H9 (cell line): ENCODE measurements around the gene SEMA5A. TPM values are rescaled to one million over a fixed set of nuclear protein-coding genes. Genes with fewer than 3 reads are reported as not detected.

Experiments
- DNase-seq: peaks from one replicate; pipeline ENCODE4 v3.0.0-alpha.2; 2017
- H2AFZ ChIP-seq: one replicate; pipeline ENCODE4 v1.6.1; 2013; ENCODE audit warnings: mild to moderate bottlenecking, low read length, control low read depth, moderate library complexity
- H2AK5ac ChIP-seq: 2 replicates; pipeline ENCODE4 v1.6.1; 2013; ENCODE audit warnings: low read length, control low read depth, mixed read lengths; ENCODE audit not compliant: insufficient read length
- H2BK120ac ChIP-seq: one replicate; pipeline ENCODE4 v1.6.1; 2013; ENCODE audit warnings: low read depth, mild to moderate bottlenecking, low read length, control low read depth, inconsistent platforms; ENCODE audit not compliant: poor library complexity, severe bottlenecking
- H2BK12ac ChIP-seq: 2 replicates; pipeline ENCODE4 v1.6.1; 2013; ENCODE audit warnings: low read length, control low read depth, mixed read lengths, low read depth; ENCODE audit not compliant: insufficient read length
- H2BK15ac ChIP-seq: 2 replicates; pipeline ENCODE4 v1.6.1; 2013; ENCODE audit warnings: low read depth, low read length, control low read depth
- H2BK20ac ChIP-seq: one replicate; pipeline ENCODE4 v1.6.1; 2013; ENCODE audit warnings: low read depth, mild to moderate bottlenecking, low read length, control low read depth, inconsistent platforms; ENCODE audit not compliant: poor library complexity, severe bottlenecking
- H2BK5ac ChIP-seq: 2 replicates; pipeline ENCODE4 v1.6.1; 2013; ENCODE audit warnings: low read length, control low read depth, mixed read lengths; ENCODE audit not compliant: insufficient read length
- H3K14ac ChIP-seq: 2 replicates; pipeline ENCODE4 v1.6.1; 2013; ENCODE audit warnings: low read length, control low read depth; ENCODE audit not compliant: insufficient read depth
- H3K18ac ChIP-seq: 2 replicates; pipeline ENCODE4 v1.6.1; 2013; ENCODE audit warnings: low read depth, mild to moderate bottlenecking, mixed read lengths, low read length, control low read depth; ENCODE audit not compliant: insufficient read length
- H3K23ac ChIP-seq: 2 replicates; pipeline ENCODE4 v1.6.1; 2013; ENCODE audit warnings: low read length, control low read depth, mixed read lengths, low read depth; ENCODE audit not compliant: insufficient read length
- H3K23me2 ChIP-seq: 2 replicates; pipeline ENCODE4 v1.6.1; 2013; ENCODE audit warnings: low read depth, mild to moderate bottlenecking, mixed read lengths, low read length, control low read depth; ENCODE audit not compliant: insufficient read length, poor library complexity, severe bottlenecking
- H3K27ac ChIP-seq: 2 replicates; pipeline ENCODE4 v1.5.1; 2013; ENCODE audit warnings: low read length, control low read depth, mixed read lengths, low read depth; ENCODE audit not compliant: insufficient read length
- H3K27me3 ChIP-seq: 2 replicates; pipeline ENCODE4 v1.6.1; 2013; ENCODE audit warnings: low read length, control low read depth, inconsistent platforms; ENCODE audit not compliant: insufficient read depth
- H3K4ac ChIP-seq: 2 replicates; pipeline ENCODE4 v1.6.1; 2013; ENCODE audit warnings: low read depth, mild to moderate bottlenecking, control low read depth, inconsistent platforms, low read length, moderate library complexity
- H3K4me1 ChIP-seq: 2 replicates; pipeline ENCODE4 v1.6.1; 2013; ENCODE audit warnings: low read length, control low read depth, inconsistent platforms; ENCODE audit not compliant: insufficient read depth
- H3K4me2 ChIP-seq: 2 replicates; pipeline ENCODE4 v1.6.1; 2013; ENCODE audit warnings: low read length, control low read depth, mixed read lengths; ENCODE audit not compliant: insufficient read length, insufficient read depth
- H3K56ac ChIP-seq: 2 replicates; pipeline ENCODE4 v1.6.1; 2013; ENCODE audit warnings: low read depth, mild to moderate bottlenecking, mixed read lengths, low read length, control low read depth; ENCODE audit not compliant: insufficient read length
- H3K79me1 ChIP-seq: 2 replicates; pipeline ENCODE4 v1.6.1; 2013; ENCODE audit warnings: low read depth, mild to moderate bottlenecking, moderate library complexity, low read length, control low read depth, inconsistent platforms; ENCODE audit not compliant: insufficient read depth, poor library complexity, severe bottlenecking
- H3K79me2 ChIP-seq: 2 replicates; pipeline ENCODE4 v1.6.1; 2013; ENCODE audit warnings: low read length, control low read depth, inconsistent platforms; ENCODE audit not compliant: insufficient read depth
- H3K9ac ChIP-seq: 2 replicates; pipeline ENCODE4 v1.6.1; 2013; ENCODE audit warnings: low read length, control low read depth, mixed read lengths; ENCODE audit not compliant: insufficient read length; ENCODE audit errors: extremely low read depth
- H3K9me3 ChIP-seq: one replicate; pipeline ENCODE4 v1.6.1; 2013; ENCODE audit warnings: low read depth, low read length, inconsistent platforms; ENCODE audit not compliant: control insufficient read depth
- H3T11ph ChIP-seq: one replicate; pipeline ENCODE4 v1.6.1; 2013; ENCODE audit warnings: mild to moderate bottlenecking, low read length, control low read depth, inconsistent platforms
- H4K20me1 ChIP-seq: one replicate; pipeline ENCODE4 v1.6.1; 2013; ENCODE audit not compliant: control insufficient read depth, insufficient read length, insufficient read depth
- H4K5ac ChIP-seq: 2 replicates; pipeline ENCODE4 v1.6.1; 2013; ENCODE audit warnings: low read depth, mild to moderate bottlenecking, mixed read lengths, low read length, control low read depth; ENCODE audit not compliant: insufficient read length
- H4K8ac ChIP-seq: replicated peaks from 2 replicates; pipeline ENCODE4 v1.6.1; 2013; ENCODE audit warnings: low read length, control low read depth, mixed read lengths, low read depth; ENCODE audit not compliant: insufficient read length
- H4K91ac ChIP-seq: 2 replicates; pipeline ENCODE4 v1.6.1; 2013; ENCODE audit warnings: low read depth, mild to moderate bottlenecking, moderate library complexity, mixed read lengths, low read length, control low read depth; ENCODE audit not compliant: insufficient read length
- H3K27ac Mint-ChIP-seq, 3 experiments: 2 replicates in 2 of 3; 3 replicates in 1 of 3; pipeline ENCODE4 v1.8.0; 2020 to 2021; ENCODE audit warnings: mixed read lengths in 3 of 3, mild to moderate bottlenecking in 1 of 3, moderate library complexity in 1 of 3
- H3K27me3 Mint-ChIP-seq: 2 replicates; pipeline ENCODE4 v1.8.0; 2021; ENCODE audit warnings: low read depth, mild to moderate bottlenecking, moderate library complexity, mixed read lengths
- H3K36me3 Mint-ChIP-seq, 3 experiments: 2 replicates in 2 of 3; 3 replicates in 1 of 3; pipeline ENCODE4 v1.8.0; 2020 to 2021; ENCODE audit warnings: low read depth in 3 of 3, mixed read lengths in 3 of 3; ENCODE audit not compliant: insufficient read depth in 1 of 3
- H3K4me1 Mint-ChIP-seq, 2 experiments: 2 replicates each; pipeline ENCODE4 v1.8.0; 2020; ENCODE audit warnings: mixed read lengths in 2 of 2
- H3K4me3 Mint-ChIP-seq, 2 experiments: 2 replicates in 1 of 2; 3 replicates in 1 of 2; pipeline ENCODE4 v1.8.0; 2020 to 2021; ENCODE audit warnings: mild to moderate bottlenecking in 2 of 2, mixed read lengths in 2 of 2, moderate library complexity in 1 of 2
- H3K9me3 Mint-ChIP-seq, 2 experiments: 2 replicates in 1 of 2; 3 replicates in 1 of 2; pipeline ENCODE4 v1.8.0; 2020; ENCODE audit warnings: mild to moderate bottlenecking in 2 of 2, mixed read lengths in 2 of 2, moderate library complexity in 1 of 2
- WGBS: extraction: QIAGEN DNeasy Blood & Tissue Kit; methylation state at CpG from one replicate; pipeline ENCODE4 v1.1.7; 2013; ENCODE audit warnings: missing lambda C conversion rate, low lambda C conversion rate, mixed read lengths; ENCODE audit not compliant: insufficient read length; ENCODE audit errors: extremely low coverage; 5-methylcytosine and 5-hydroxymethylcytosine counted together
- total RNA-seq: library from RNA; stranded (reverse); gene quantifications from 2 replicates; pipeline ENCODE4 v1.2.1, GENCODE V29; 2021
- TF ChIP-seq, protein P1 (sequence below): fragments of 200-600 bp; sonication (generic); conservative IDR thresholded peaks from 3 replicates; pipeline ENCODE4 v1.8.0; 2021; ENCODE audit warnings: antibody characterized with exemption, mild to moderate bottlenecking

SEMA5A gene
- total RNA-seq, 1 experiment from 2014 or later: 4.3 TPM

DNA sequence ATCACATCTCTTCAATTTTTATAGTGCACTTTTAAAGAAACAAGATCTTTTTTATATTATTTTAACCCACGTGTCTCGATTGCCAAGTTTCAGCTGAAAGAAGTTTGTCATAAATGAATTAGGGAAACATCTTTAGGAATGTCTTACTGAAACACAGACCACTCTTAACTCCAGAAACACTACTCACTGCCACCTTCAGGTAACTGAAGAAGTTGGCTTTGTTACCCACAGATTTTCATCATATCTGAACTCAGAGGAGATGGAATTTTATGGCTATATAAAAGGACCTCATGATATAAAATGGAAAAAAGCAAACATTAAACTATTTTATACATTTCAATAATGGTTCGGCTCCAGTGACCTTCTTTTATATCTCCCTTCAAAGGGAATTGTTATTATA lies 158.0 kb downstream of the SEMA5A start:
- Histone ChIP-seq H3K56ac (no peak overlapping the region), H3T11ph (no peak overlapping the region), H2AFZ (no peak overlapping the region), H4K20me1 (no peaks in the 10 kb centered on the region), H2AK5ac (no peak overlapping the region), H3K27me3 (no peaks in the 10 kb centered on the region), H3K9me3 (no peaks in the 10 kb centered on the region), H3K4ac (no peak overlapping the region), H3K23me2 (no peaks in the 10 kb centered on the region), H4K5ac (no peak overlapping the region), H2BK120ac (no peak overlapping the region), H3K27ac (no peak overlapping the region), H3K9ac (no peak overlapping the region), H4K91ac (no peak overlapping the region), H2BK15ac (no peak overlapping the region), H4K8ac (no peak overlapping the region), H2BK12ac (no peak overlapping the region), H3K23ac (no peak overlapping the region), H3K79me1 (no peaks in the 10 kb centered on the region), H3K4me2 (no peak overlapping the region), H3K18ac (no peak overlapping the region), H2BK5ac (no peak overlapping the region), H3K4me1 (no peaks in the 10 kb centered on the region), H3K14ac (no peak overlapping the region), H3K79me2 (no peaks in the 10 kb centered on the region), H2BK20ac (no peak overlapping the region)
- no peaks in the 10 kb centered on the region for H3K27me3 Mint-ChIP-seq
- TF ChIP-seq, protein P1, sequence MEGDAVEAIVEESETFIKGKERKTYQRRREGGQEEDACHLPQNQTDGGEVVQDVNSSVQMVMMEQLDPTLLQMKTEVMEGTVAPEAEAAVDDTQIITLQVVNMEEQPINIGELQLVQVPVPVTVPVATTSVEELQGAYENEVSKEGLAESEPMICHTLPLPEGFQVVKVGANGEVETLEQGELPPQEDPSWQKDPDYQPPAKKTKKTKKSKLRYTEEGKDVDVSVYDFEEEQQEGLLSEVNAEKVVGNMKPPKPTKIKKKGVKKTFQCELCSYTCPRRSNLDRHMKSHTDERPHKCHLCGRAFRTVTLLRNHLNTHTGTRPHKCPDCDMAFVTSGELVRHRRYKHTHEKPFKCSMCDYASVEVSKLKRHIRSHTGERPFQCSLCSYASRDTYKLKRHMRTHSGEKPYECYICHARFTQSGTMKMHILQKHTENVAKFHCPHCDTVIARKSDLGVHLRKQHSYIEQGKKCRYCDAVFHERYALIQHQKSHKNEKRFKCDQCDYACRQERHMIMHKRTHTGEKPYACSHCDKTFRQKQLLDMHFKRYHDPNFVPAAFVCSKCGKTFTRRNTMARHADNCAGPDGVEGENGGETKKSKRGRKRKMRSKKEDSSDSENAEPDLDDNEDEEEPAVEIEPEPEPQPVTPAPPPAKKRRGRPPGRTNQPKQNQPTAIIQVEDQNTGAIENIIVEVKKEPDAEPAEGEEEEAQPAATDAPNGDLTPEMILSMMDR: no peak; the same call in 1 of the 3 replicates
- no peak overlapping the region for H3K27ac Mint-ChIP-seq
- no peak overlapping the region for H3K4me3 Mint-ChIP-seq
- no peaks in the 10 kb centered on the region for H3K36me3 Mint-ChIP-seq
- no CpG with 5 or more reads among the region's 3 CpGs for WGBS
- no peaks in the 10 kb centered on the region for H3K9me3 Mint-ChIP-seq
- peaks cover 8 to 9% of the 10 kb centered on the region in 2 experiments for H3K4me1 Mint-ChIP-seq
- no peak for DNase-seq
